ENCODE measurements around the gene TAF1C.

The TAF1C gene

DNA sequence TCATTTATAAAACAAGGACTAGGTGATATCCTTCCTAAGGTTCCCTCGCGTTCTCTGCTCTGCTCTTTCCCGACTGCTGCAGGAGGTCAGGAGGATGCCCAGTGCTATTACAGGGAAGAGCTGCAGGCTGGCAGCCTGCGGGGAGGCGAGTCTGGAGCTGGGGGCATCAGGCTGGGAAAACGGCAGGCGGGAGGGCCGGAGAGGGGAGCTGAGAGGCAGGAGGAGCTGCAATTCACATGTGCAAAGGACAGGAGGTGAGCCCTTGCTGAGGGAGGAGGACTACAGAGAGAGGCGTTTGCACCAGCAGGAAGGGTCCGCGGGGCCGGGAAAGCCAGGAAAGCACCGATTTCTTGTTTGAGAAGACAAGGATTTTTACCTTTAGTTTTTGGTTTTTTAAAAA, 12.2 kb upstream of the TAF1C start:
- no peak for ATAC-seq
- Mint-ChIP-seq H3K27ac (no peak overlapping the region), H3K9me3 (no peaks in the 10 kb centered on the region)

DNA sequence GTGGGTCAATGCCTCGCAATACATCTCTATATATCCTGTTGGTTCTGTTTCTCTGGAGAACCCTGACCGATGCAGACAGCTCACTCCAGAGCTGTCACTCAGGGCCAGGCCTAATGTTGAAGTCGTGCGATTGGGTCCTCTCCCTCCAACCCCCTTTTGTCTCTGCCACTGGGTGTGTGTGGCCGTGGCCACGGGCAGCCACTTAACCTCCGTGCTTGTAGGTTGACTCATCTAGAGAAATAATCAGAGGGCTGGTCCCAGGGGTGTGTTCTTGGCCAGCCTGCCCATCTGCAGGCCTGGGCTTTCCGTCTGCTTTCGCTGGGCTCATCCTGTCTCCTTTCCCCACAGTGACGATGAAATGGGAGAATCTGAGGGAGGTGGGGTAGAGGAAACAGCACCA, 11.5 kb upstream of the TAF1C start:
- H3K27ac Mint-ChIP-seq = no peak overlapping the region
- no peaks in the 10 kb centered on the region for H3K36me3 Mint-ChIP-seq (ENCODE audit: low read depth)
- no peak for DNase-seq
- H3K27me3 Mint-ChIP-seq = no peaks in the 10 kb centered on the region
- peaks cover 12% of the 10 kb centered on the region for H3K4me1 Mint-ChIP-seq
- H3K9me3 Mint-ChIP-seq = no peaks in the 10 kb centered on the region
- ATAC-seq = no peak
- H3K4me3 Mint-ChIP-seq = no peak overlapping the region

More for the DNA sequence above, 12.2 kb upstream of the TAF1C start:
- H3K36me3 Mint-ChIP-seq (ENCODE audit: low read depth) = no peaks in the 10 kb centered on the region
- no peak for DNase-seq
- no peaks in the 10 kb centered on the region for H3K27me3 Mint-ChIP-seq
- H3K4me1 Mint-ChIP-seq = peaks cover 5% of the 10 kb centered on the region
- no peak overlapping the region for H3K4me3 Mint-ChIP-seq

DNA sequence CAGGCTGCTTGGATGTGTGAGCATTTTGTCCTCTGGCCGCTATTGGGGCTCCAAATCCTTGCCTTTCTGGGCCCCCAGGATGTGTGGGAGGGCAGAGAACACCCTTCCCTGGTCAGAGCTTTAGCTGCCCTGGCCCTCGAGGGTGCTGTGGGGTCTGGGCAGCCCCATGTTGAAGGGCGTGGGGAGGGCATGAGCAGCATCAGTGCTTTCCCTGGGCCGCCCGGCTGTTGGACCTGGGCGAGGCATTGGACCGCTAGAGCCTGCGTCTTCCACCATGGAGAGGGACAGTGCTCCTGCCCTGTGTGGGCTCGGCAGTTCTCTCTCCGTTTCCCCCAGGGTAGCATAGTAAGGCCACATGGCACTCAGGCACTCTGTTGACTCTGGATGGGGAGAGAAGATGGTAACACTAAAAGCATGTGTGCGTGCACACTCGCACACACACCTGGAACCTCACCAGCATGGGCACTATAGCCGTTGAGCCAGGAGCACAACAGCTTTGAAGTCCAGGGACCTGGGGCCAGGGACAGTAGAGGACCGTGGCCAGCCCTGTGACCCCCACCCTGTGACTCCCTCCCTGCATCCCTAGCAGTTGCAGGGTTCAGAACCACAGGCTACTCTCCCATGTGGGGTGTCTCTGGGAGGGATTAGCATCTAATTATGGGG, 10.7 kb upstream of the TAF1C start:
- H3K4me3 Mint-ChIP-seq = no peak overlapping the region
- no peak overlapping the region for H3K27ac Mint-ChIP-seq
- H3K4me1 Mint-ChIP-seq = peaks cover 16% of the 10 kb centered on the region
- H3K9me3 Mint-ChIP-seq = no peaks in the 10 kb centered on the region
- no peak for ATAC-seq
- no peak for DNase-seq
- no peaks in the 10 kb centered on the region for H3K36me3 Mint-ChIP-seq (ENCODE audit: low read depth)
- no peaks in the 10 kb centered on the region for H3K27me3 Mint-ChIP-seq

DNA sequence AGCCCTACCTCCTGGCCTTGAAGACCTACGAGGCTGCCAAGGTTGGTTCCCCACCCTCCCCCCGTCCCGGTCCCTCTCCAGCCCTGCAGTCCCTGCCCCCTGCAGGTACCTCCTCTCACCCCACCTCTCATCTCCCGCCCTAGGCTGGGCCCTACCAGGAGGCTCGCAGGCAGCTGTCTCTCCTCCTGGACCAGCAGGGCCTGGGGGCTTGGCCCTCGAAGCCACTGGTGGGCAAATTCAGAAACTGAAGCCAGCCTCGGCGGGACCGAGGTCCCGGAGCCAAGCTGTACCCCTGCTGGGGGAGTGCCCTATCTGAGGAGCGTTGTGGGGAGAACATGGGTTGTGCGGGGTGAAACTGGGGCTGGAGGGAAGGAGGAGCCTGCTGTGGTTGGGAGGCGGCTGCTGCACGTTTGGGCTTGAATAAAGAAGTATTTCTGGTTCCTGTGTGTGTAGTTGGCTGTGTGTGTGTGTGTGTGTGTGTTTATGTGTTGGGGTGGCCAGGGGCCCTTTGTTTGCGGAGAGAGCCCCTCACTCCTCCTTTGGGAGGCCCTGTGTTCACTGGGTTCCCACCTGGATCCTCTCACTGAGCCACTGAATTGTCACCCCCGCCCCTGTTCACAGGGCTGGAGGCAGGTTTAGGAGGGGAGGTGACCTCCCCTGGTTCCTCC, 10.0 kb upstream of the TAF1C start:
- no peaks in the 10 kb centered on the region for H3K9me3 Mint-ChIP-seq
- peaks cover 16% of the 10 kb centered on the region for H3K4me1 Mint-ChIP-seq
- no peak overlapping the region for H3K27ac Mint-ChIP-seq
- no peak overlapping the region for H3K4me3 Mint-ChIP-seq
- H3K27me3 Mint-ChIP-seq = no peaks in the 10 kb centered on the region
- no peak for ATAC-seq
- DNase-seq = no peak
- H3K36me3 Mint-ChIP-seq (ENCODE audit: low read depth) = no peaks in the 10 kb centered on the region

DNA sequence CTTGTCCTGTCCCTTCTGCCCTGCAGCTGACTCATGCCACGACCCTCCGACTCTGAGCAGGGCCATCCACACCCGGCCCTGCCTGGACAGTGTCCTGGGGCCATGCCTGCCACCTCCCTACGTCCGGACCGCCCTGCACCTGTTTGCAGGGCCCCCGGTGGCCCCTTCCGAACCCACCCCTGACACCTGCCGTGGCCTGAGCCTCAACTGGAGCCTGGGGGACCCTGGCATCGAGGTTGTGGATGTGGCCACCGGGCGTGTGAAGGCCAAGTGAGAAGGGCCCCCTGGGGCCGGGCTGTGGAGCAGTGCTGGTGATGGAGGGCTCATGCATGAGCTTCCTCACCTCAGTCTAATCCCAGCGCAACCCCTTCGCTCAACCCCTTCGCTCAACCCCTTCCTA, 9.2 kb upstream of the TAF1C start:
- DNase-seq (no peak), ATAC-seq (no peak)
- no peaks in the 10 kb centered on the region for H3K27me3 Mint-ChIP-seq

DNA sequence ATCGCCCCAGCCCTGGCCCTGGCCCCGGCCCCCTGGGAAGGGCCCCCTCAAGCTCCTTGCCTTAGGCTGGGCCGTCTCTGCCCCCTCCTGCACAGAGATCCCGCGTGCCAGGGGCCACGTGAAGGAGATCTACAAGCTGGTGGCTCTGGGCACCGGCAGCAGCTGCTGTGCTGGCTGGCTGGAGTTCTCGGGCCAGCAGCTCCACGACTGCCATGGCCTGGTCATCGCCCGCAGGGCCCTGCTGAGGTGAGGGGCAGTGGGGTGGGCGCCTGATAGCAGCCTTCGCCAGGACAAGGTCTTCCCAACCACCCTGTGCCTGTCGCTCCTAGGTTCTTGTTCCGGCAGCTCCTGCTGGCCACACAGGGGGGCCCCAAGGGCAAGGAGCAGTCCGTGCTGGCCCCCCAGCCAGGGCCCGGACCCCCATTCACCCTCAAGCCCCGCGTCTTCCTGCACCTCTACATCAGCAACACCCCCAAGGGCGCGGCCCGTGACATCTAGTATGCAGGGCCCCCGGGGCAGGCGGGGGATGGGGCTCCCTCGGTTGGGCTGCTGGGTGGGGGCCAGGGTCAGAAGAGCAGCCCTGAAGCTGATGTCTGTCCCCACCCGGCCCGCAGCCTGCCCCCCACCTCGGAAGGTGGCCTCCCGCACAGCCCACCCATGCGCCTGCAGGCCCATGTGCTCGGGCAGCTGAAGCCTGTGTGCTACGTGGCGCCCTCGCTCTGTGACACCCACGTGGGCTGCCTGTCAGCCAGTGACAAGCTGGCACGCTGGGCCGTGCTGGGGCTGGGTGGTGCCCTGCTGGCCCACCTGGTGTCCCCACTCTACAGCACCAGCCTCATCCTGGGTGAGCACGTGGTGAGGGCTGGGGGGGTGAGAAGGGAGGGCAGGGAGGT, 8.6 kb upstream of the TAF1C start:
- Mint-ChIP-seq H3K36me3 (ENCODE audit: low read depth) (no peaks in the 10 kb centered on the region), H3K27ac (no peak overlapping the region), H3K4me1 (peaks cover 16% of the 10 kb centered on the region), H3K4me3 (no peak overlapping the region), H3K27me3 (no peaks in the 10 kb centered on the region), H3K9me3 (no peaks in the 10 kb centered on the region)
- no peak for DNase-seq
- no peak for ATAC-seq

More for the DNA sequence above, 9.2 kb upstream of the TAF1C start:
- no peaks in the 10 kb centered on the region for H3K9me3 Mint-ChIP-seq
- no peak overlapping the region for H3K4me3 Mint-ChIP-seq
- no peaks in the 10 kb centered on the region for H3K36me3 Mint-ChIP-seq (ENCODE audit: low read depth)
- no peak overlapping the region for H3K27ac Mint-ChIP-seq
- peaks cover 16% of the 10 kb centered on the region for H3K4me1 Mint-ChIP-seq

DNA sequence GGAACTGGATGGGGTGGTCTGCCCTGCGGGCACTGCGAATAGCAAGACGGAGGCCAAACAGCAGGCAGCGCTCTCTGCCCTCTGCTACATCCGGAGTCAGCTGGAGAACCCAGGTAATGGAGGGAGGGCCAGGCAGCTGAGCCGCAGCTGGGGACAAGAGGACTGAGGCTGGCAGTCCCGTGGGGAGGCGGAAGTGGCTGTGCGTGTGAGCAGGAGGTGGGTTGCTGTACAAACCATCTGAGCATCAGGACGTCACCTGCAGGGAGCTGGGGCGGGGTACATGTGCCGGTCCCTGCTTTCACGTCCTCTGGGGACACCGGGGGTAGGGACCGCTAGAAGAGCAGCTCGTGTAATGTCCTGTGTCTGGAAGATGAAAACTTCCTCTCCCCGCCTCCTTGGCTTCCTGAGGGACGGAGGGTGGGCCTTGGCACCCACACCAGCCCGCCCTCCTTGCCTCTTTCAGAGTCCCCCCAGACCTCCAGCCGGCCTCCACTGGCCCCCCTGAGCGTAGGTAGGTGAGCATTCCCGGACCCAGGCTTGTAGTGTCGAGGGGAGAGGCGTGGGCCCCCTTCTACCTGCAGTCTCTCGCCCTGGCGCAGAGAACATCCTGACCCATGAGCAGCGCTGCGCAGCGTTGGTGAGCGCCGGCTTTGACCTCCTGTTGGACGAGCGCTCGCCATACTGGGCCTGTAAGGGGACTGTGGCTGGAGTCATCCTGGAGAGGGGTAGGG, 7.8 kb upstream of the TAF1C start:
- peak overlapping the region; percentile 60 for H3K27ac Mint-ChIP-seq
- H3K4me3 Mint-ChIP-seq = peak overlapping the region; percentile 71
- peaks cover 16% of the 10 kb centered on the region for H3K4me1 Mint-ChIP-seq
- H3K9me3 Mint-ChIP-seq = no peaks in the 10 kb centered on the region
- DNase-seq (peak; percentile 34), ATAC-seq (peak; percentile 46)
- H3K36me3 Mint-ChIP-seq (ENCODE audit: low read depth) = no peaks in the 10 kb centered on the region
- H3K27me3 Mint-ChIP-seq = no peaks in the 10 kb centered on the region

DNA sequence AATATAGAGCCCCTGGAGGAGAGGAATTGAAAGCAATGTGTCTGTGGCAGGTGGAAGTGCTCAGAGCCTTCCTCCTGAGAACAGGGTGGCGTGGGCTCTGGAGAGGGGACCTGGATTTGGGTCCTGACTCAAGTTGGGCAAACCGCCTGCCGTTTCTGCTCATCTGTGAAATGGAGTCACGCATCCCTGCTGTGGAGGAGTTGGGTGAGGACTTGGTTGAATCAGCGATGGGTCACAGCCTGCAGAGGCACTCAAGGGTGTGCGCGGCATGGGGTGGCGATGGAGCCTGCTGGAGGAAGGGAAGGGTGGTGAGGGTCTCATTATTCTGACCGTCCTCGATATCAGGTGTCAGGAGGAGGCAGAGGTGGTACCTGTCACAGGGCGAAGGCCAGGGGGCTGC, 7.2 kb upstream of the TAF1C start:
- DNase-seq = peak; percentile 18
- ATAC-seq = peak; percentile 22
- Mint-ChIP-seq H3K4me1 (peaks cover 16% of the 10 kb centered on the region), H3K27me3 (no peaks in the 10 kb centered on the region), H3K36me3 (ENCODE audit: low read depth) (no peaks in the 10 kb centered on the region), H3K4me3 (peak overlapping the region; percentile 71), H3K9me3 (no peaks in the 10 kb centered on the region), H3K27ac (peak overlapping the region; percentile 60)

DNA sequence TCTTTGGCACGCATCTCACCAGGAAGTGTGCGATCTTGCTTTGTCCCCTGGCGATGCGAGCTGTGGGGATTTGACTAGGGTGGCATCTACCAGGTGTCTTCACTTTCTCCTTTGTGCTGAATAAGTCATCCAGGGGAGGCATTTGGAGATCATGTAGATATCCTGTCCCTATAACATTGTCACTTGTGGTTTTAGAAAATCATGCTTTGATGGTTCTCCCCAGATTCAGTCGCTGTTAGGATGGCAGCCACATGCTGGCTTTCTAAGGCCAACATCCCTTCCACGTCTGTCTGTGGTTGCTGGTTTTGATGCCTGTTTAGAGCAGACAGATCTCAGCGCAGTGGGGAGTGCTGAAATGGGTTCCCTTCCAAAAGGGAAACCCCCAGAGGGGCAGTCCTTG, 6.6 kb upstream of the TAF1C start:
- peaks cover 16% of the 10 kb centered on the region for H3K4me1 Mint-ChIP-seq
- peak overlapping the region; percentile 60 for H3K27ac Mint-ChIP-seq
- H3K9me3 Mint-ChIP-seq = no peaks in the 10 kb centered on the region
- no peak for DNase-seq
- ATAC-seq = no peak
- H3K27me3 Mint-ChIP-seq = no peaks in the 10 kb centered on the region
- no peaks in the 10 kb centered on the region for H3K36me3 Mint-ChIP-seq (ENCODE audit: low read depth)
- peak overlapping the region; percentile 71 for H3K4me3 Mint-ChIP-seq

DNA sequence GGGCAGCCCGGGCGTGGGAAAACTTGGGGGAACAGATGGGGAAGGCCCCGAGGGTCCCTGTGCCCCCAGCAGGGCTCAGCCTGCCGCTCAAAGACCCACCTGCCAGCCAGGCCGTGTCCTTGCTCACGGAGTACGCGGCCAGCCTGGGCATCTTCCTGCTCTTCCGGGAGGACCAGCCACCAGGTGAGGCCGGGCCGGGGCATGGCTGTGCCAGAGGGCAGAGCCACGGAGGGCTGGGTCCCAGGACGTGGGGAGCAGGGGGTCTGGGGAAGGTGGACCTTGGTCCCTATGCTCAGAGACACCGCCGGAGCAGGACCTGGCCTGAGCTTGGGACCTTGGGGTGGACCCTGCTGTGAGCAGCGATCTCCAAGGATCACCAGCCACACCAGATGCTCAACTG, 4.6 kb upstream of the TAF1C start:
- Mint-ChIP-seq H3K27ac (no peak overlapping the region), H3K4me3 (no peak overlapping the region), H3K36me3 (ENCODE audit: low read depth) (no peaks in the 10 kb centered on the region), H3K27me3 (no peaks in the 10 kb centered on the region), H3K4me1 (peaks cover 18% of the 10 kb centered on the region), H3K9me3 (no peaks in the 10 kb centered on the region)
- DNase-seq (no peak), ATAC-seq (no peak)

DNA sequence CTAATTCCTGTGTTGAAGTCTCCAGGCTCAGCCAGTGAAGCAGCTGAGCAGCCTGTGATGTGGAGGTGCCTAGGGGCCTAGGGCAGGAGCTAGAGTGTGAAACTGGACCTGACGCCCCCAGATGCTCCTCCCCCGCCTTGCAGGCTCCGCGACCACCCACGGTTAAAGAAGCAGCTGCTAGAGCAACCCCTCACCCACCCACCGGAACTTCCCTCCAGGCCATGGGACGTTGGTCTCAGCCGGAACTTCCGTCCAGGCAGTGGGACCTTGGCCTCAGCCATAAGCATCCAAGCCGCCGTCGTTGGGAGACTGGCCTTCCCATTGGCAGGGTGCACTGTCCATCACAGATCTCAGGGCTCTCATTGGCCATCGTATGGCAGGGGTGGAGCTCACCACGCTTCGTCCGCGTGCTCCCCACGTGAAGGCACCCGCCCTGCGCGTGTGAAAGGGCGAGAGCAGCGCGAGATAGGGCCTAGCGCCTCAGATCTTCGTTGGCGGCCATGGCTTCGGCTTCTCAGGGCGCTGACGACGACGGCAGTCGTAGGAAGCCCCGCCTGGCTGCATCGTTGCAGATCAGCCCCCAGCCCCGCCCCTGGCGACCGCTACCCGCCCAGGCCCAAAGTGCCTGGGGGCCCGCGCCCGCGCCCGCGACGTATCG, 4.0 kb upstream of the TAF1C start, which contains the start of gene ADAD2:
TSS of gene ADAD2 (plus strand) at position 427 of the 658 bp plus-strand sequence. CDS start at position 501, 74 bp downstream.
- peak; percentile 25 for DNase-seq
- H3K27me3 Mint-ChIP-seq = no peaks in the 10 kb centered on the region
- H3K9me3 Mint-ChIP-seq = no peaks in the 10 kb centered on the region
- H3K4me1 Mint-ChIP-seq = peaks cover 20% of the 10 kb centered on the region
- H3K36me3 Mint-ChIP-seq (ENCODE audit: low read depth) = no peaks in the 10 kb centered on the region
- no peak within 1 kb of the TSS for H3K27ac Mint-ChIP-seq
- ATAC-seq = no peak
- H3K4me3 Mint-ChIP-seq = no peak within 1 kb of the TSS

DNA sequence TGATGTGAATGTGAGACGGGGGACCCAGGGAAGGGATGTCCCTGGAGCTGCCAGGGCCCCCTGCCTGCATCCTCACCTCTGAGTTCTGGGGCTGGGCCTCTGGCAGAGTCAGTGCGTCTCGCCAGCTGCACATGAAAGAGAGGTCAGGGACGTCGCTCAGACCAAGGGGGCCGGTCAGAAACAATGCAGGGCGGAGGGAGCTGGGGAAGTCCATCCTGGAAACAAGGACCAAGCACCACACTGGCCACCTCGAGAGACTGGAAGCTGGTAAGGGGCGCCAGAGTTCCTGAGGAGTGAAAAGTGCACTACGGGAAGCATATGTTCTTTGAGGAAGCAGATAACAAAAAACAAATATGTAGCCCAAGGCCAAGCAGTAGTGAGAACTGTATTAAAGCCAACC, 2.1 kb downstream of the TAF1C start:
- Mint-ChIP-seq H3K4me3 (peak overlapping the region; percentile 89), H3K27ac (peak overlapping the region; percentile 17), H3K4me1 (peaks cover 15% of the 10 kb centered on the region), H3K9me3 (no peaks in the 10 kb centered on the region), H3K36me3 (ENCODE audit: low read depth) (peaks cover 6% of the 10 kb centered on the region), H3K27me3 (no peaks in the 10 kb centered on the region)
- ATAC-seq (no peak), DNase-seq (no peak)

DNA sequence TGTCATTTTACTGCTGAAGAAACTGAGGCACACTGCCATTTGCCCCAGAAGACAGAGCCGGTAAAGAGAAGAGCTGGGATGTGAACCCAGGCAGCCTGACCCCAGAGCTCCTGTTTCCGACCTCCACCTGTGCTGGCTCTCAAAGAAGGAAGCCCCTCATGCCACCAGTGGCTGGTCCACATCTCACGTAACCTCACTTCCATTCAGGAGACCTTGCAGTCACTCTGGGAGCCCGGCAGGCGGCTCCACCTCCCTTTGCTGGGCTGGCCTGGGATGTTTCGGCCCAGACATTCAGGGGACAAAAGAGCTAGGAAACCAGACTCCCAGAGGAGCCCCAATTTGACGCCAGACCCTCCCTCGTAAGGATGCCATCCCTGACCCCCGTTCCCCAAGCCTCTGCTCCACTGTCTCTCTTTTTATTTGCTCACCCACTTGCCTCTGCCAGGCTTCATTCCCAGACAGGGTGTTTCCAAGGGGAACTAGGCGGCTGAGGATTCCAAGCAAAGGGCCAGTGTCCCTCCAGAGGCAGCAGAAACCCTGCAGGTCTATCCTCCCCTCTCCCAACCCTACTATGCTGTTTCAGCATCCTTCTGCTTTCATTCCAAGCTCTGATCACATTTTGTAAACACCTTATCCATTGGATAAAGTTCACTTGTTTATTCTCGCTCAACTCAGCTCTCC, 2.8 kb downstream of the TAF1C start:
- H3K4me1 Mint-ChIP-seq = peaks cover 15% of the 10 kb centered on the region
- no peaks in the 10 kb centered on the region for H3K27me3 Mint-ChIP-seq
- ATAC-seq (no peak), DNase-seq (no peak)
- no peak overlapping the region for H3K27ac Mint-ChIP-seq
- no peaks in the 10 kb centered on the region for H3K9me3 Mint-ChIP-seq
- no peak overlapping the region for H3K4me3 Mint-ChIP-seq
- H3K36me3 Mint-ChIP-seq (ENCODE audit: low read depth) = peaks cover 6% of the 10 kb centered on the region

All from activated naive CD8-positive, alpha-beta T cell treated with anti-CD3 and anti-CD28 coated beads, Interleukin-2, amount 50 U/mL, for 24 hours (primary cell).